Measurements from ENCODE around the gene TMEM107. TPM values are rescaled to one million over a fixed set of nuclear protein-coding genes. Genes with fewer than 3 reads are reported as not detected.
"Not testable (repeated sequence)": the region's sequence is repeated elsewhere in the genome, so short reads cannot be mapped to it uniquely, and the experiment has no call there.

TMEM107 gene
- total RNA-seq, 2 experiments from 2014 or later, result 24.0 to 34.4 TPM

GRCh38 chr17:8173871-8174322 lies 2.3 kb downstream of the TMEM107 start:
- intact Hi-C loops (cut with DNase I, micrococcal nuclease), result loop anchor here (1.0 to 5.0 kb wide), 10 partner anchors 10 to 487 kb away; partner anchors contain the start of genes SLC25A35 (in 1 of the 2), TP53 (in 1 of the 2) and WRAP53 (in 1 of the 2)

GRCh38 chr17:8173056-8173870 lies 2.9 kb downstream of the TMEM107 start:
- H3K27me3 Mint-ChIP-seq, result no peaks in the 10 kb centered on the region
- H3K9me3 Mint-ChIP-seq (ENCODE audit: low read depth), result no peaks in the 10 kb centered on the region
- H3K4me1 Mint-ChIP-seq, result peaks cover 40% of the 10 kb centered on the region
- ATAC-seq (peak; percentile 87), DNase-seq (peak; percentile 91)
- H3K36me3 Mint-ChIP-seq (ENCODE audit: low read depth), result no peaks in the 10 kb centered on the region
- intact Hi-C loops (cut with DNase I, micrococcal nuclease), result loop anchor here (1.0 to 5.0 kb wide), 10 partner anchors 9 to 486 kb away; partner anchors contain the start of genes SLC25A35 (in 1 of the 2), TP53 (in 1 of the 2) and WRAP53 (in 1 of the 2)
- H3K4me3 Mint-ChIP-seq, result peak overlapping the region; percentile 78
- POLR2A ChIA-PET, result interaction anchor here (0.5 to 2.7 kb wide), 42 partner anchors 9 to 776 kb away, joined by 3 to 99 read pairs (median 6); partner anchors contain the start of genes ALOXE3, AURKB, BORCS6 and CTC1
- H3K27ac Mint-ChIP-seq, result peak overlapping the region; percentile 96
- CTCF ChIA-PET, result interaction anchor here (0.6 to 2.1 kb wide), 12 partner anchors 9 to 486 kb away, joined by 3 to 18 read pairs (median 4); partner anchors contain the start of genes AURKB and TP53

More at GRCh38 chr17:8173871-8174322, 2.3 kb downstream of the TMEM107 start:
- H3K27ac Mint-ChIP-seq, result peak overlapping the region; percentile 96
- H3K36me3 Mint-ChIP-seq (ENCODE audit: low read depth), result no peaks in the 10 kb centered on the region
- peak overlapping the region; percentile 78 for H3K4me3 Mint-ChIP-seq
- H3K27me3 Mint-ChIP-seq, result no peaks in the 10 kb centered on the region
- no peak for ATAC-seq
- POLR2A ChIA-PET, result interaction anchor here (0.6 to 2.7 kb wide), 33 partner anchors 9 to 487 kb away, joined by 3 to 99 read pairs (median 8); partner anchors contain the start of genes ALOXE3, AURKB, BORCS6 and CTC1
- CTCF ChIA-PET, result interaction anchor here (0.7 to 2.1 kb wide), 9 partner anchors 10 to 113 kb away, joined by 3 to 18 read pairs (median 4); no protein-coding TSS in a partner anchor
- H3K9me3 Mint-ChIP-seq (ENCODE audit: low read depth), result no peaks in the 10 kb centered on the region
- DNase-seq, result no peak
- peaks cover 40% of the 10 kb centered on the region for H3K4me1 Mint-ChIP-seq

GRCh38 chr17:8170186-8170585 lies 6.0 kb downstream of the TMEM107 start:
- H3K36me3 Mint-ChIP-seq (ENCODE audit: low read depth); CTCF ChIA-PET; DNase-seq; ATAC-seq; H3K27me3 Mint-ChIP-seq; H3K27ac Mint-ChIP-seq; H3K9me3 Mint-ChIP-seq (ENCODE audit: low read depth); H3K4me3 Mint-ChIP-seq: not testable (repeated sequence)
- intact Hi-C loops (cut with DNase I, micrococcal nuclease), result loop anchor here (5.0 kb wide), 2 partner anchors 52 to 483 kb away; partner anchors contain the start of genes TP53 (in 1 of the 2) and WRAP53 (in 1 of the 2)
- H3K4me1 Mint-ChIP-seq, result peaks cover 26% of the 10 kb centered on the region
- POLR2A ChIA-PET, result interaction anchor here (1.6 kb wide), 1 partner anchor 14 kb away, joined by 4 read pairs; no protein-coding TSS in a partner anchor

GRCh38 chr17:8167526-8167925 lies 8.7 kb downstream of the TMEM107 start:
- CTCF ChIA-PET, result interaction anchor here (0.9 to 1.9 kb wide), 4 partner anchors 9 to 93 kb away, joined by 3 to 7 read pairs (median 6); no protein-coding TSS in a partner anchor
- no peak overlapping the region for H3K4me3 Mint-ChIP-seq
- H3K36me3 Mint-ChIP-seq (ENCODE audit: low read depth), result no peaks in the 10 kb centered on the region
- no peak for DNase-seq
- intact Hi-C loops (cut with DNase I, micrococcal nuclease), result no loop called here
- POLR2A ChIA-PET, result interaction anchor here (1.1 kb wide), 1 partner anchor 9 kb away, joined by 3 read pairs; no protein-coding TSS in a partner anchor
- no peak for ATAC-seq
- H3K27me3 Mint-ChIP-seq, result no peaks in the 10 kb centered on the region
- H3K4me1 Mint-ChIP-seq, result peaks cover 24% of the 10 kb centered on the region
- H3K27ac Mint-ChIP-seq, result no peak overlapping the region
- H3K9me3 Mint-ChIP-seq (ENCODE audit: low read depth), result no peaks in the 10 kb centered on the region

- intact Hi-C loops (cut with DNase I, micrococcal nuclease), result no loop called here
- ATAC-seq (no peak), DNase-seq (no peak)
- ChIA-PET POLR2A (no interaction called here), CTCF (interaction anchor here (1.5 to 1.9 kb wide), 2 partner anchors 8 to 93 kb away, joined by 5 to 7 read pairs; no protein-coding TSS in a partner anchor)
- Mint-ChIP-seq H3K9me3 (ENCODE audit: low read depth) (no peaks in the 10 kb centered on the region), H3K27me3 (no peaks in the 10 kb centered on the region), H3K36me3 (ENCODE audit: low read depth) (peaks cover 3% of the 10 kb centered on the region), H3K4me3 (no peak overlapping the region), H3K4me1 (peaks cover 23% of the 10 kb centered on the region), H3K27ac (no peak overlapping the region)
Measured at GRCh38 chr17:8166731-8167130, 9.4 kb downstream of the TMEM107 start.

- H3K9me3 Mint-ChIP-seq (ENCODE audit: low read depth), result no peaks in the 10 kb centered on the region
Measured at GRCh38 chr17:8164815-8165131, 11.4 kb downstream of the TMEM107 start.

GRCh38 chr17:8163978-8164814 lies 12.0 kb downstream of the TMEM107 start:
- Mint-ChIP-seq H3K27me3 (no peaks in the 10 kb centered on the region), H3K9me3 (ENCODE audit: low read depth) (no peaks in the 10 kb centered on the region), H3K4me1 (peaks cover 49% of the 10 kb centered on the region), H3K27ac (peak overlapping the region; percentile 96), H3K36me3 (ENCODE audit: low read depth) (peaks cover 26% of the 10 kb centered on the region), H3K4me3 (peak overlapping the region; percentile 85)
- ChIA-PET CTCF (interaction anchor here (0.5 to 1.8 kb wide), 5 partner anchors 9 to 477 kb away, joined by 3 to 11 read pairs (median 4); partner anchors contain the start of genes KRABD2 and TP53), POLR2A (interaction anchor here (0.7 to 2.5 kb wide), 5 partner anchors 9 to 1313 kb away, joined by 3 to 99 read pairs (median 5); partner anchors contain the start of gene CTC1)
- peak; percentile 91 for DNase-seq
- intact Hi-C loops (cut with DNase I, micrococcal nuclease), result loop anchor here (1.0 kb wide), 1 partner anchor 9 kb away; no protein-coding TSS in a partner anchor
- ATAC-seq, result peak; percentile 73

More at GRCh38 chr17:8164815-8165131, 11.4 kb downstream of the TMEM107 start:
- ChIA-PET POLR2A (interaction anchor here (0.7 to 2.5 kb wide), 4 partner anchors 8 to 83 kb away, joined by 3 to 99 read pairs (median 4); partner anchors contain the start of gene CTC1), CTCF (interaction anchor here (0.9 to 1.8 kb wide), 3 partner anchors 9 to 212 kb away, joined by 3 to 11 read pairs (median 4); partner anchors contain the start of gene KRABD2)
- peak overlapping the region; percentile 85 for H3K4me3 Mint-ChIP-seq
- peaks cover 21% of the 10 kb centered on the region for H3K36me3 Mint-ChIP-seq (ENCODE audit: low read depth)
- DNase-seq (no peak), ATAC-seq (peak; percentile 9)
- peaks cover 43% of the 10 kb centered on the region for H3K4me1 Mint-ChIP-seq
- H3K27ac Mint-ChIP-seq, result peak overlapping the region; percentile 96
- intact Hi-C loops (cut with DNase I, micrococcal nuclease), result loop anchor here (1.0 kb wide), 1 partner anchor 9 kb away; no protein-coding TSS in a partner anchor
- H3K27me3 Mint-ChIP-seq, result no peaks in the 10 kb centered on the region

- DNase-seq (peak; percentile 55), ATAC-seq (peak; percentile 6)
- Mint-ChIP-seq H3K4me3 (peak overlapping the region; percentile 85), H3K27ac (peak overlapping the region; percentile 96), H3K27me3 (no peaks in the 10 kb centered on the region), H3K4me1 (peaks cover 56% of the 10 kb centered on the region), H3K36me3 (ENCODE audit: low read depth) (peaks cover 29% of the 10 kb centered on the region), H3K9me3 (ENCODE audit: low read depth) (no peaks in the 10 kb centered on the region)
- intact Hi-C loops (cut with DNase I, micrococcal nuclease), result loop anchor here in 1 of 2 experiments (1.0 kb wide), 1 partner anchor 43 kb away; no protein-coding TSS in a partner anchor
- POLR2A ChIA-PET, result interaction anchor here (0.7 to 2.5 kb wide), 3 partner anchors 9 to 1314 kb away, joined by 5 to 99 read pairs (median 14); no protein-coding TSS in a partner anchor
- CTCF ChIA-PET, result interaction anchor here (0.5 to 1.8 kb wide), 4 partner anchors 10 to 476 kb away, joined by 4 to 11 read pairs (median 6); partner anchors contain the start of genes KRABD2 and TP53
Measured at GRCh38 chr17:8162997-8163977, 12.9 kb downstream of the TMEM107 start.

GRCh38 chr17:8162233-8162996 lies 13.8 kb downstream of the TMEM107 start, which contains the start of gene VAMP2:
VAMP2 (minus strand) TSS chr17:8162948; CDS start chr17:8162879, 69 bp downstream.
- Mint-ChIP-seq H3K4me3 (peak within 1 kb of the TSS; percentile 85), H3K27me3 (no peaks in the 10 kb centered on the region), H3K4me1 (peaks cover 57% of the 10 kb centered on the region), H3K9me3 (ENCODE audit: low read depth) (no peaks in the 10 kb centered on the region), H3K27ac (peak within 1 kb of the TSS; percentile 96), H3K36me3 (ENCODE audit: low read depth) (peaks cover 33% of the 10 kb centered on the region)
- POLR2A ChIA-PET, result interaction anchor here (2.5 to 2.7 kb wide), 2 partner anchors 10 to 11 kb away, joined by 23 to 99 read pairs; no protein-coding TSS in a partner anchor
- intact Hi-C loops (cut with DNase I, micrococcal nuclease), result loop anchor here in 1 of 2 experiments (1.0 kb wide), 1 partner anchor 42 kb away; no protein-coding TSS in a partner anchor
- CTCF ChIA-PET, result interaction anchor here (1.8 to 1.9 kb wide), 2 partner anchors 11 to 38 kb away, joined by 4 read pairs; partner anchors contain the start of gene HES7
- peak; percentile 47 for ATAC-seq
- DNase-seq, result peak; percentile 92
